Jurkat, Clone E6-1 (cell line): ENCODE results near the gene KCNJ18.
"Not testable (repeated sequence)": the region's sequence is repeated elsewhere in the genome, so short reads cannot be mapped to it uniquely, and the experiment has no call there.

Source experiments
- DNase-seq: peaks from one replicate; pipeline ENCODE4 v3.0.0-alpha.2; 2011; ENCODE audit warnings: low read depth, low spot score
- H3K4me3 ChIP-seq: 2 replicates; pipeline ENCODE4 v1.5.1; 2011; ENCODE audit warnings: mild to moderate bottlenecking, low read length, control low read depth, moderate library complexity

Gene KCNJ18

GRCh38 chr17:21744621-21745020 is 52.3 kb downstream of the KCNJ18 start:
- H3K4me3 ChIP-seq, DNase-seq: not testable (repeated sequence)

- not testable (repeated sequence) for H3K4me3 ChIP-seq
Measured at GRCh38 chr17:21745385-21746054, 53.2 kb downstream of the KCNJ18 start.

DNA sequence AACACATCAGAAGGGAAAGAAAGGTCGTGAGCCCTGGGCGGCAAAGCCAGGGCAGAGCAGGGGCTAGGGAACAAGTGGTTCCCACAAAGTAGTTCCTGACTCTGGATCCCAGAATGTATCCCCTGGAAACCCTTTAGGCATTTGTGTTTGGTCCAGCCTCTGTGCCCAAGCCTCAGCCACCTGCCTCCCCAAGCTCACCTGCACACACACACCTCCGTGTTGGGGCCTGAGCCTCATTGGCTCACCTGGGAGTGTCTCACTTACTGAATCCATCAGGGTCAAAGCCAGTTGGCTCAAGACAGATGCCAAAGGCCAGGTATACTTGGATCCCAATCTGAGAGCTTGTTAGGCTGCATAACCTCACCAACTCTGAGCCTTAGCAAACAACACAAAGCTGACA is 54.1 kb downstream of the KCNJ18 start:
- not testable (repeated sequence) for DNase-seq, H3K4me3 ChIP-seq

More at GRCh38 chr17:21745385-21746054, 53.2 kb downstream of the KCNJ18 start:
- not testable (repeated sequence) for DNase-seq

DNA sequence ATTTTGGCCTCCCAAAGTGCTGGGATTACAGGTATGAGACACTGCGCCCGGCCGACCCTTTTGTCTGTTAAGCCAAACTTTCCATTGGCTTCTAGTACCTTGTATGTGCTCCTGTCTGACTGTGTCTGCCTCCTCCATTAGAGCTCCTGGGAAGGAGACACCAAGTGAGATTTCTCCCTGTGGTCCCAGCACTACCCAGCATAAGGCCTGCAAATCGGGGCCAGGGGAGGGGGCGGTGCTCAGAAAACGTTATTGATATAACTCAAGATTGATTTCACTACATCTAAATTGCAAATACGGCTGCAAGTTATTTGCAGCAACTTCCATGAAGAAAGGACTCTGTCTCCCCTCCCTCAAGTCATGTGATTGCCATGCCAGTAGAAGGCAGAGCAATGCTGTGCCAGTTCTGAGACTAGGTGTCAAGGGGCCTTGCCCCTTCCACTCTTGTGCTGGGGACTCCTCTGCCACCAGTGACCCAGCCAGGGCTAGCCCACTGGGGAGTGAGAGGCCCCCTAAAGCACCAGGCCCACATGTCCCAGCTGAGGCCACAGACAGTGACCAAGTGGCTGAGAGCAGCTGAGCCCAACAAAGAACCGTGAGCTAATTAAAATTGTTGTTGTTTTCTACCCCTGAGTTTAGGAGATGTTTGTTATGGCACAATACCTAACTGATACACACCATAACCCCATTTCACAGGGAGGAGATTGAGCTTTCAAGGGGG is 55.0 kb downstream of the KCNJ18 start:
- H3K4me3 ChIP-seq, DNase-seq: not testable (repeated sequence)

- not testable (repeated sequence) for DNase-seq, H3K4me3 ChIP-seq
Measured at GRCh38 chr17:21748686-21749085, 56.4 kb downstream of the KCNJ18 start.

- DNase-seq, H3K4me3 ChIP-seq: not testable (repeated sequence)
Measured at GRCh38 chr17:21749696-21750531, 57.6 kb downstream of the KCNJ18 start.

GRCh38 chr17:21751111-21751510 is 58.8 kb downstream of the KCNJ18 start:
- not testable (repeated sequence) for H3K4me3 ChIP-seq, DNase-seq
